CD4-positive, alpha-beta T cell treated with Interferon alpha-2 for 1 hour (primary cell): ENCODE data around the gene RRAGD.

ENCODE experiments used
- DNase-seq, 2 donors: peaks; one replicate each; pipeline ENCODE4 v3.0.0-alpha.2; 2020 to 2022

RRAGD gene

GRCh38 chr6:89412071-89413005 lies at the start of gene RRAGD:
TSS of gene RRAGD (minus strand) at chr6:89412273. CDS start at chr6:89411993, 280 bp downstream.
- DNase-seq, result peak; percentile 70 to 73

- no peak for DNase-seq
Observed at GRCh38 chr6:89460713-89461112, 48.6 kb upstream of the RRAGD start.

DNA sequence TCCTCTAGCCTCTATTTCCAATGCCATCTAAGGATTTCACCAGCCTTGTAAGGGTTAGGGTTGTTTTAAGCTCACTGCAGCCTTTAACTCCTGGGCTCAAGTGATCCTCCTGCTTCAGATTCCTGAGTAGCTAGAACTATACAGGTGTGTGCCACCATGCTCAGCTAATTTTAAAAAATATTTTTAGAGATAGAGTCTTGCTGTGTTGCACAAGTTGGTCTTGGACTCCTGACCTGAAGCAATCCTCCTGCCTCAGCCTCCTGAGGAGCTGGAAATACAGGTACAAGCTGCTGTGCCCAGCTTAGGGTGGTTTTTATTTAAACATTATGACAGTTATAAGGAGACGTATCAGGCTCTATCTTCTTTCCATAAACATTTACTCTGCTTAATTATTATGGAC lies 47.4 kb upstream of the RRAGD start:
- DNase-seq, result no peak

- DNase-seq, result no peak
Observed at GRCh38 chr6:89458704-89459103, 46.6 kb upstream of the RRAGD start.

GRCh38 chr6:89454300-89454699 lies 42.2 kb upstream of the RRAGD start:
- no peak for DNase-seq

- DNase-seq, result no peak
Observed at GRCh38 chr6:89452281-89452680, 40.2 kb upstream of the RRAGD start.

DNA sequence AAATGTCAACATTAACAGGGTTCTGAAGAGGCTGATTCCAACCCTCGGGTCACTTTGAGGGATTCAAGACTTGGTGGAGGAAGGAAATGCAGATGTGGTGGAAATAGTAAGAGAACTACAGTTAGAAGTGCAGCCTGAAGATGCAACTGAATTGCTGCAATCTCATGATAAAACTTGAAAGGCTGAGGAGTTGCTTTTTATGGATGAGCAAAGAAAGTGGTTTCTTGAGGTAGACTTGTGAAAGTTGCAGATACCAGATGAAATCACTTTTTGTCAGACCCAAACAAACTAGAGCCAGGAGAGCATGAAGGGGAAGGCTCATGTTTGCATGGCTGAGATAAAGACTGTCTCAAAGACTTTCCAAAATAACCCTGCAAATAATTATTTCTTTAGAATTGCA lies 37.1 kb upstream of the RRAGD start:
- no peak for DNase-seq

- no peak for DNase-seq
Observed at GRCh38 chr6:89443658-89444057, 31.6 kb upstream of the RRAGD start.

GRCh38 chr6:89440200-89440599 lies 28.1 kb upstream of the RRAGD start:
- DNase-seq, result no peak

GRCh38 chr6:89439014-89439413 lies 26.9 kb upstream of the RRAGD start:
- no peak for DNase-seq

DNA sequence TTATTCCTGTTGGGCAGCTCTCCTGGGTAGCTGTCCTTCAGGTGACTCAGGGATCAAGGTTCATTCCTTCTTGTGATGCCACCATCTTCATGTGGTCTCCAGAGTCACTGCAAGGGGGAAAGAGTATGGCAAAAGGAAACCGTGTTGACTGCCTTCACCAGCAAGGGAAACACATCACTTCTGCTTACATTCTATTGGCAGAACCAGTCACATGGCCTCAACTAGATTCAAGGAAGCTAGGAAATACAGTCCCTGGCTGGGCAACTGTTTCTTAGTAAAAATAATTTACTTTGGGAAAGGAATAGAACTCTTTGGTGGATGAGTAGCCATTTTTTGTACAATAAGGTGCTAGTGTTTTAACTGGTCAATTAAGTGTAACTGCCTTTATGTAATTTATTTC lies 26.2 kb upstream of the RRAGD start:
- no peak for DNase-seq

- DNase-seq, result no peak
Observed at GRCh38 chr6:89436226-89436625, 24.2 kb upstream of the RRAGD start.

- DNase-seq, result no peak
Observed at GRCh38 chr6:89434954-89435353, 22.9 kb upstream of the RRAGD start.

GRCh38 chr6:89434150-89434499 lies 22.1 kb upstream of the RRAGD start:
- DNase-seq, result no peak

- peak; percentile 10 to 41 for DNase-seq
Observed at GRCh38 chr6:89433252-89434149, 21.4 kb upstream of the RRAGD start.

DNA sequence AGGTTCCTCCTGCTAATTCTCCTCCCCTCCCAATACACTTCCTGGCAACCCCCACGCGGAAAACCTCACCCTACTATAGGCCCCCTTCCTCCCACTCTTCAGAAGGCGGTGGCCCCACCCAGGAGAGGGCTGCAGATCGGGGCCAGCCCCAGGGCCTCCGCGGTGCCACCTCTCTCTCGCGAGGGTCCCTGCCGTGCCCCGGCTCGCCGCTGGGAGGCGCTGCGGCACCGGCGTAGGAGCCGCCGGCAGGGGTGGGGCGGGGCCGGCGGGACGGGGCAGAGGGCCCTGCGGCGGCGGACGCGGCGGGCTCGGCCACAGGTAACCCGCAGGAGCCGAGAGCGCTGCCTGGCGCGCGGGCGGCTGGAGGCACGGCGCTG lies 20.8 kb upstream of the RRAGD start, which contains the start of gene ANKRD6:
Gene ANKRD6 (plus strand): TSS at position 278 of the 377 bp plus-strand sequence. CDS start 133,825 bp downstream, outside the sequence.
- peak; percentile 77 to 87 for DNase-seq

GRCh38 chr6:89430201-89430962 lies 18.3 kb upstream of the RRAGD start:
- DNase-seq, result no peak

DNA sequence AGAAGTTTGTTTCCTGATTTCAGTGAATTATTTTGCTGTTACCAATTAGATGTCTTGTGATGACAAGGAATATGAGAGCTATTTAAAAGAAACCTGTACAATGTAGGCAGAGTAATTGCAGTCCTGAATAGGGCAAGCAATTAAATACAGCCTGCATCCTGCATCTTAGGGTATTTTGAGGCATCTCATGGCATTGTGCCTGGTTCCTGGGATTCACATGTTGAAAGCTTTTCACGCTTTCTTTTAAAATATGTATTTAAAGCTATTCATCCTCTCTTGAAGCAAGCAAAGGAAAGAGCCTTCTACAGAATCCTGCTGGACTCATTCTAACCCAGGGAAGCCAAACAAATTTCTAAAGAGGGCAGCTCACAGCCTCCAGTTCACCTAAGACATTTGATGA lies 4.7 kb upstream of the RRAGD start:
- DNase-seq, result no peak

- no peak for DNase-seq
Observed at GRCh38 chr6:89415185-89415584, 3.1 kb upstream of the RRAGD start.

- DNase-seq, result no peak
Observed at GRCh38 chr6:89414215-89414614, 2.1 kb upstream of the RRAGD start.

DNA sequence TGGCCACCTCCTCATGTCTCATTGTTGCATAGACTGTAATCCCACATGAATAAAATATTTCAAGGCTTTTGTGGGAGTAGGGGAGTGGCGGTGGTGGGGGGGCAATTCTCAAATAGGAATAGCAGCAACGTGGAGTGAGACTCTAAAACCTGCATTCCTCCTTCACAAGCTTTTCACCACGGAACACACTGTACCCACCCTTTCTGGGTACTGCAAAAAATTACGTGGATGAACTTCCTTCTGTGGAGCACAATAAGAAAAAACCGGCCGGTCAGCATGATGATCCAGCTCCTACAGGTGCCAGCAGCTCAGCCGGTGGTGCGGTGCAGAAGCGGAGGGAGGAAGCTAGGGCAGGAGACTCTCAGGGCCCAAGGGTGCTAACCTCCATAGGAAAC lies 930 bp upstream of the RRAGD start:
- no peak for DNase-seq

DNA sequence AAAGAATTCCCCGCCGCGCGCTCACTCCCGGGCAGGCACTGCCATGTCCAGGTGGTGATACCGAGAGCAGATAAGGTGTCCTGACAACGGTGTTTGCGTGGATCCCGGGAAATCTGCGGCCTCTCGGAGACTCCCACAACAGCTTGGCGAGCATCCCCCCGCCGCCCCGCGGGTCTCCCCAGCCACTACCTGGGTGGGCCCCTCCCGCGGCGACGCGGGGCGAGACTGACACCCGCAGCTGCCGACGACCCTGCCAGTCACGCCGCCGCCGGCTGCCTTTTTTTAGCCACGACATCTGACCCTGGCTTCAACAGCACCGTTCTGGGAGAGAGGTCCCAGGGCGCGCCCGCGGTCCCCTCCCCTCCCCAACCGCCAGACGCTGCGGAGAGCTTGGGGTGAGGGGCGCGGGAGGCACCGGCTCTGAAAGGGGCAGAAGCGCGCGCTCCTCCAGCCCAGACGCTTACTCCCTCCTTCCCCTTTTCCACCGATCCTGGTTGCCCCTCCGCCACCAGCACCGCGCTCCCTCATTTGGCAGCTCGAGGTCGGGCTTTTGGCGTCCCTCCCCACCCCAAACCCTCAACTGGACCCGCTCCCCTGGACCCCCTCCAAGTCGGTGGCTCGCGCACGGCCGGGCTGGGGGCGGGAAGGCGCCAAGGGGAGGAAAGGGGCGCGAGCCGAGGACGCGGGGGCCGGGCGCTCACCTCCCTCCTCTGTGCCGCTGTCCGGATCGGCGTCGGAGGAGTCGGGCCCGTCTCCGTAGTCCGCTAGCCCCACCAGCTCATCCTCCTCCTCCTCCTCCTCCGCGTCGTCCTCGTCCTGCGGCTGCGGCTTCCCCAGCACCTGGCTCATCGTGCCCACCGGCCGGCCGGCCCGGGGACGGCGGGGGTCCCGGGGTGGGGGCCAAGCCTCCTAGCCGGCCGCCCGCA lies 665 bp downstream of the RRAGD start:
- peak in 1 of 2 donors; percentile 9 for DNase-seq
